ENCODE data around the gene TTC7B. TPM values are rescaled to one million over a fixed set of nuclear protein-coding genes. Genes with fewer than 3 reads are reported as not detected.

Gene TTC7B
- total RNA-seq, 1 donor from 2014 or later, result 82.6 TPM

DNA sequence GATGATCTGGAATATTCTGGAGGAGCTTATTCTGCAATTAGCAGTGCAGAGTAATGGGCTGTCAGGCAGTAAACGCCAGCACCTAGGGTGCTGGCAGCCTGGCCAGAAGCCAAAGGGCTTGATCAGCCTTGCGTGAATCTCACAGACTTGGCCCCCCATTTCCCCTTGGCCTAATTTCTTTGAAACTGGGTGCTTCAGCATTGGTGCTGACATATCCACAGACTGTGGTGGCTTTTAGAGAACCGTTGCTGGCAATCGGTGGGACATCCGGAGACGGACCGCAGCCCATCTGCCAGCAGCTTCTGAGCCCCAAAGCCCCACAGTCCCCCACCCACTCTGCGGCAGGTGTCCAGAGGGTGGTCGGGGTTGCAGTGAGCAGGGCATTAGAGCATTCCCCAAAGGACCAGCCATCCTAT lies 262.3 kb downstream of the TTC7B start:
- TF ChIP-seq CTCF (conservative IDR thresholded peaks at IDR 0.05; ENCODE audit: low read depth, low read length), result no peak
- no peak overlapping the region for H3K4me3 ChIP-seq (ENCODE audit: low read depth, low read length)
- DNase-seq (ENCODE audit: low read depth), result no peak

- no peak for TF ChIP-seq CTCF (conservative IDR thresholded peaks at IDR 0.05; ENCODE audit: low read depth, low read length)
- no peak overlapping the region for H3K4me3 ChIP-seq (ENCODE audit: low read depth, low read length)
- DNase-seq (ENCODE audit: low read depth), result no peak
Measured at GRCh38 chr14:90553298-90553920, 262.8 kb downstream of the TTC7B start.

DNA sequence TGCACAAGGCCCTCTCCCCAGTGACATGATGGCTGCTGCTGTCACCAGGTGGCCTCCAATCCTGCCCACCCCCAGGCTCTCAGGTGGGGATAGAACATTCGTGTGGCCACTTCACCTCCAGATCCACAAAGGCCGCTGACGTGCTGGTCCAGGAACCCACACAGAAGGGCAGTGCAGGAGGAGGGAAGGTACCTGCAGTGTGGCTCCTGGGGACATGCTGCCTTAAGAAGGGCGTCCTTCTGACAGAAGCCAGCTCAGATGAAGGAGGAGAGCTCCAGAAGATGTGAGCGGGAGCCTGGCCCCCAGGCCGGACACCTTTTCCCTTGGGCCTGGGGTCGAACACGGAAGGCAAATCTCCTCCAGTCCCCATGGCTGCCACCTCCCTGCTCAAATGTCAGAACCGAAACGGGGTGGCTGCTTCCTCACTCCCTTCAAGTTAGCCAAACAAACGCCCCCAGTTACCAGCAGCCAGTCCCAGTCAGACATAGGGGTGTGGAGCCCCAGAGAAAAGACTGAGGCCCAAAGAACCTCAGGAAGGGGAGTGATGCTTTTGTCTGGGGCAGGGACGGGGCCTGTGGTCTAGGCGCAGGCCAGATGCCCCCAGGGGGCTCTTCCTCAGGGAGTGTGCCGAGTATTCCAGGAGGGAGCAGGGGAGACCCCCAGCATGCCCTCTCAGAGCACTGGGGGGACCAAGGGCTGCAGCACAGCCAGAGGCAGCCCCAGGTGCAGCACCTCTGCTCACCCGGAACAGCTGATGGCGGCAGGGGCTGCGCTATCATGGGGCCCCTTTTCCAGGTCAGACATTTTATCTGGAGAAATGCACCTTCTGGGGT lies 263.5 kb downstream of the TTC7B start:
- no peak overlapping the region for H3K4me3 ChIP-seq (ENCODE audit: low read depth, low read length)
- no peak for TF ChIP-seq CTCF (conservative IDR thresholded peaks at IDR 0.05; ENCODE audit: low read depth, low read length)

DNA sequence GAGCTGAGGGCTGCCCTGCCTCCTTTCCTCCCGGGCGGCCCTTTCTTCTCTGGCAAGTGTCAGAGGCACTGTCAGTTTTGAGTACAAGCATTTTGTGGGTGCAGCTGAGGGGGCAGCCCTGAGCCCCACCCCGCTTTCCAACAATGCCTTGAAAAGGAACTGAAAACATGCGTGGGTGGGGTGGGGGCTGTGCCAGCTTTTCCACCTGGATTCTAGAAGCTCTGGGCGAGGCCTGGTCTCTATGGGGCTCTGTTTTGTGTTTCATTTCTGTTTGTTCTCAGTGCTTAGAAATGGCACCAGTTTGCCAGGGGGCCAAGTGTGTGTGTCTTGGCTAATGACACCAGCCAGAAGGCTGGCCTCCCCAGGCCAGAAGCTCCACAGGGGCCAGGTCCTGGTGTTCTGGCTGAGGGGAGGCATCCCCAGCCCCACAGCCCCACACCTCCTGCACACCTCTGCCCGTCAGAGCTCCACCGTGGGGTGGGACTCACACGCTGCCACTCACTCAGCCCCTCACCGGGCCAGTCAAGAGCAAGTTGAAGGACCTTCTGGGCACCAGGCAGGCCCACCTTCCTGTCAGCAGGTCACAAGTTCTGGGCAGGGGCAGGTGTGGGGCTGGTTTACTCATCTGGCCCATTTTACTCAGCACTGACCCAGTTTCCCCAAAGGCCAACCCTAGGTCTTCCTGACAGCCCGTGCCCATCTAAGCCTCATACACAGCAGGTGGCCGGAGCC lies 264.3 kb downstream of the TTC7B start:
- no peak for TF ChIP-seq CTCF (conservative IDR thresholded peaks at IDR 0.05; ENCODE audit: low read depth, low read length)
- no peak for DNase-seq (ENCODE audit: low read depth)
- H3K4me3 ChIP-seq (ENCODE audit: low read depth, low read length), result no peak overlapping the region

More for the DNA sequence above, 263.5 kb downstream of the TTC7B start:
- DNase-seq (ENCODE audit: low read depth), result no peak

GRCh38 chr14:90551070-90551704 lies 265.0 kb downstream of the TTC7B start:
- TF ChIP-seq CTCF (conservative IDR thresholded peaks at IDR 0.05; ENCODE audit: low read depth, low read length), result no peak
- DNase-seq (ENCODE audit: low read depth), result no peak
- no peak overlapping the region for H3K4me3 ChIP-seq (ENCODE audit: low read depth, low read length)

- no peak for DNase-seq (ENCODE audit: low read depth)
- no peak overlapping the region for H3K4me3 ChIP-seq (ENCODE audit: low read depth, low read length)
- TF ChIP-seq CTCF (conservative IDR thresholded peaks at IDR 0.05; ENCODE audit: low read depth, low read length), result no peak
Measured at GRCh38 chr14:90549794-90550641, 266.2 kb downstream of the TTC7B start.
